Fibroblast of lung (primary cell): ENCODE data around the gene RAB11FIP3. TPM values are rescaled to one million over a fixed set of nuclear protein-coding genes. Genes with fewer than 3 reads are reported as not detected.

Experiments used
- DNase-seq, 2 donors: peaks; one replicate each; pipeline versions ENCODE4 v3.0.0 to v3.0.0-alpha.2; 2010; ENCODE audit warnings: low read depth in 2 of 2
- H2AFZ ChIP-seq: 2 replicates; pipeline ENCODE4 v1.5.1; 2012; ENCODE audit warnings: low read length, control low read depth, inconsistent platforms
- H3K27ac ChIP-seq: 2 replicates; pipeline ENCODE4 v1.5.1; 2011; ENCODE audit warnings: low read length, control low read depth; ENCODE audit not compliant: insufficient read depth
- H3K27me3 ChIP-seq: 2 replicates; pipeline ENCODE4 v1.5.1; 2011; ENCODE audit warnings: mild to moderate bottlenecking, low read length; ENCODE audit not compliant: control insufficient read depth, insufficient read depth
- H3K36me3 ChIP-seq: 2 replicates; pipeline ENCODE4 v1.5.1; 2011; ENCODE audit warnings: low read length; ENCODE audit not compliant: control insufficient read depth, insufficient read depth
- H3K4me1 ChIP-seq: 2 replicates; pipeline ENCODE4 v1.5.1; 2011; ENCODE audit warnings: low read length; ENCODE audit not compliant: control insufficient read depth, insufficient read depth; ENCODE audit errors: extremely low read depth
- H3K4me2 ChIP-seq: 2 replicates; pipeline ENCODE4 v1.5.1; 2011; ENCODE audit warnings: low read length, control low read depth; ENCODE audit not compliant: insufficient read depth; ENCODE audit errors: extremely low read depth
- H3K4me3 ChIP-seq, 4 experiments: fragments of 200-600 bp in 1 of 4; sonication (generic) in 1 of 4; replicated peaks in 1 of 4; 2 replicates each; pipeline ENCODE4 v1.5.1; 2011 to 2016; ENCODE audit warnings: low read length in 4 of 4, low read depth in 3 of 4, mild to moderate bottlenecking in 3 of 4, control low read depth in 2 of 4, inconsistent platforms in 1 of 4, mixed read lengths in 1 of 4; ENCODE audit not compliant: insufficient read depth in 1 of 4; ENCODE audit errors: control extremely low read depth in 1 of 4
- H3K79me2 ChIP-seq: 2 replicates; pipeline ENCODE4 v1.5.1; 2012; ENCODE audit warnings: mild to moderate bottlenecking, low read length, inconsistent platforms; ENCODE audit not compliant: control insufficient read depth, insufficient read depth
- H3K9ac ChIP-seq: 2 replicates; pipeline ENCODE4 v1.5.1; 2011; ENCODE audit warnings: mild to moderate bottlenecking, low read length, control low read depth; ENCODE audit not compliant: insufficient read depth
- H3K9me3 ChIP-seq: 2 replicates; pipeline ENCODE4 v1.5.1; 2012; ENCODE audit warnings: low read depth, low read length; ENCODE audit not compliant: control insufficient read depth, insufficient read depth
- H4K20me1 ChIP-seq: 2 replicates; pipeline ENCODE4 v1.5.1; 2011; ENCODE audit warnings: low read length; ENCODE audit not compliant: control insufficient read depth, insufficient read depth; ENCODE audit errors: extremely low read depth
- EZH2 ChIP-seq: IDR thresholded peaks from 2 replicates; pipeline ENCODE4 v1.5.1; 2012; ENCODE audit warnings: low read length, control low read depth, mild to moderate bottlenecking; ENCODE audit errors: missing control alignments
- polyA plus RNA-seq, 2 donors: library from polyadenylated mRNA; depleted of rRNA in 1 of 2; stranded (reverse) in 1 of 2; unstranded in 1 of 2; fragments of >200 nt; gene quantifications; 2 replicates each; pipeline ENCODE4 v1.2.1, GENCODE V29; 2011 to 2012; ENCODE audit warnings: missing spikeins in 1 of 2
- total RNA-seq: library from RNA; depleted of rRNA; stranded (reverse); fragments of >200 nt; gene quantifications from 2 replicates; pipeline ENCODE4 v1.2.1, GENCODE V29; 2014
- TF ChIP-seq, protein P1 (sequence below), 2 donors: IDR thresholded peaks in 1 of 2; conservative IDR thresholded peaks in 1 of 2; 1 replicate in 1 of 2; 2 replicates in 1 of 2; pipeline ENCODE4 v1.5.1; 2011 to 2012; ENCODE audit warnings: low read length in 2 of 2, control low read depth in 1 of 2, inconsistent platforms in 1 of 2, low read depth in 1 of 2, mild to moderate bottlenecking in 1 of 2

RAB11FIP3 gene
- total and polyA plus RNA-seq, 2 donors (not counting 1 experiment from before 2014, with no cell fraction given), result 7.3 to 22.1 TPM

DNA sequence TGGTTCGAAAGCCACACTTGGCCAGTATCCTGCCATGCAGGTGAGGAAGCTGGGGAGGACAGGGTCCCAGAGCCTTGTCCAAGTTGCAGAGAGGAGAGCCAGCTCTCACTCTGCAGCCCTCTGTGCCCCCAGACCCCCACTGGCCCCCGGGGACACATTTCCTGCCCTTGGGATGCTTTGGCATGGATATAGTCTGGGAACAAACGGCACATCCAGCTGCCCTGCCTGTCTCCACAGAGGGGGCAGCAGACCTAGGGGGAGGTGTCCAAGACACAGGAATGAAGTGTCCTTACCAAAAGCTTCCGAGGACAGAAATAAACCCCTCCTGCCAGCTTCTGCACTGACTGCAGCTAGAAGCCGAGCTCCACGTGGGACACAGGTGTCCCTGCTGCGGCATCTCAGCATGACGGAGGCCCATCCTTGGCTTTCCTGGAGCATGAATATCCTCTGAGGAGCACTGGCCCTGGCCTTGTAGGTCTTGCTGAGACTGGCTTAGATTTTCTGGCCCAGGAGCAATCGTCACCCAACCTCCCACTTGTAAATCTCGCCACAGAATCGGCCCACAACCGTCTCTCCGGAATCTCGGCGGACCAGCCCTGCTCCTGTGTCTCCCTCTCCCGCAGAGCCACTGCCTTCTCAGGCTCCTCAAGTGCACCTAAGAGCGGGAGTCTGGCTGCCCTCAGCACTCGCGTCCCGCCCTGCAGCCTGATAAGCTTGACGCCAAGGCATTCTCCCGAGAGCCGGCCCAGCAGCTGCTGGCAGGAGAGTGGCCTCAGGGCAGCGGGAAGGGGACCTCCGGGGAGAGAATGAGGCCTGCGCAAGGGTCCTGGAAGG, 100.9 kb downstream of the RAB11FIP3 start:
- H3K27me3 ChIP-seq, result no peaks in the 10 kb centered on the region
- peak overlapping the region; percentile 98 for H3K4me2 ChIP-seq
- DNase-seq, result peak; percentile 48 to 49
- H4K20me1 ChIP-seq, result no peaks in the 10 kb centered on the region
- H2AFZ ChIP-seq, result no peak overlapping the region
- peak overlapping the region; percentile 92 for H3K9ac ChIP-seq
- peaks cover 14% of the 10 kb centered on the region for H3K4me1 ChIP-seq
- H3K79me2 ChIP-seq, result peaks cover 46% of the 10 kb centered on the region
- H3K4me3 ChIP-seq, result peak overlapping the region; percentile 55 to 86 (median 82)
- peak overlapping the region; percentile 90 for H3K27ac ChIP-seq
- H3K9me3 ChIP-seq, result no peaks in the 10 kb centered on the region
- peaks cover 6% of the 10 kb centered on the region for H3K36me3 ChIP-seq
- TF ChIP-seq, protein P1, sequence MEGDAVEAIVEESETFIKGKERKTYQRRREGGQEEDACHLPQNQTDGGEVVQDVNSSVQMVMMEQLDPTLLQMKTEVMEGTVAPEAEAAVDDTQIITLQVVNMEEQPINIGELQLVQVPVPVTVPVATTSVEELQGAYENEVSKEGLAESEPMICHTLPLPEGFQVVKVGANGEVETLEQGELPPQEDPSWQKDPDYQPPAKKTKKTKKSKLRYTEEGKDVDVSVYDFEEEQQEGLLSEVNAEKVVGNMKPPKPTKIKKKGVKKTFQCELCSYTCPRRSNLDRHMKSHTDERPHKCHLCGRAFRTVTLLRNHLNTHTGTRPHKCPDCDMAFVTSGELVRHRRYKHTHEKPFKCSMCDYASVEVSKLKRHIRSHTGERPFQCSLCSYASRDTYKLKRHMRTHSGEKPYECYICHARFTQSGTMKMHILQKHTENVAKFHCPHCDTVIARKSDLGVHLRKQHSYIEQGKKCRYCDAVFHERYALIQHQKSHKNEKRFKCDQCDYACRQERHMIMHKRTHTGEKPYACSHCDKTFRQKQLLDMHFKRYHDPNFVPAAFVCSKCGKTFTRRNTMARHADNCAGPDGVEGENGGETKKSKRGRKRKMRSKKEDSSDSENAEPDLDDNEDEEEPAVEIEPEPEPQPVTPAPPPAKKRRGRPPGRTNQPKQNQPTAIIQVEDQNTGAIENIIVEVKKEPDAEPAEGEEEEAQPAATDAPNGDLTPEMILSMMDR (conservative IDR thresholded peaks at IDR 0.05 in 1 of 2, IDR thresholded peaks at IDR 0.05 in 1 of 2; ENCODE audit: low read depth in 1 of 2, low read length in 2 of 2), result no peak
- TF ChIP-seq EZH2, result no peak

DNA sequence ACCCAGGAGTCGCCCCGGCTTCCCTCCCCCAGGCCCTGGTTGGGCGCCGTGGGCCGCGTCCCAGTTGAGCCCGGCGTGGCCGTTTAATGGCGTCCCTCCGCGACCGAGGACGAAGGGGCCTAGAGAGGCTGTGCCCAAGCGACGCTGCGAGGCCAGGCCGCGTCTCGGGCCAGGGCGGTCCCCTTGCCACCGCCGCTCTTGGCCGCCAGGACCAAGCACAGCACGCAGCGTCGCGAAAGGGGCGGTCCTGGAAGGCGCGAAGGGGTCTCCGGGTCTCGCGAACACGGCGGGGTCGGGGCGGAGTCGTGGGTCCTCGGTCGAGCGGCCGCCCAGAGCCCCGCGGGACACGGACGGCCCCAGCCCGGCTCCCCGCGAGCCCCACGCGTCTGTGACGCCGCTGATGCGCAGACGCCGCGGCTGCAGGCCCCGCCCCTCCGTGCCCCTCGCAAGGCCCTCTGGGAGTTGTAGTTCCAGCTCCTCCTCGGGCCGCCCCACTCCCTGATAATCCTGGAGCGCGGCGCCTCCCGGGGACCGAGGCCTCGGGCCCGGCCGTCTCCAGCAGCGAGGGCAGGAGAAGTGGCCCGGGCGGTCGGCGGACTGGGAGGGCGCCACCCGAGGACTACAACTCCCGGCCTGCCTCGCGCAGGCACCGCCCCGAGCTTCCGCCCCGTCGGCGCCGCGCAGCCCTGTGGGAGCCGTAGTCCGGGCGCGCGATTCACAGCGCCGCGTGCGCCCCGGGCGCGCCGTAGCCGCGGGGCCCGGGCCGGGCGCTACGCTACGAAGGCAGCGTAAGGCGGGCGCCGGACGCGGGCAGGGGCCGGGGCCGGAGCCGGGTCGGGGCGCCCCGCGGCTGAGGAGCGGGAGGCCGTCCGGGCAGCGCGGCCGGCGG, 101.8 kb downstream of the RAB11FIP3 start, which contains the start of gene CAPN15:
Gene CAPN15 (plus strand): TSS at position 698 of the 889 bp plus-strand sequence. CDS start 19,127 bp downstream, outside the sequence.
- no peaks in the 10 kb centered on the region for H4K20me1 ChIP-seq
- TF ChIP-seq EZH2, result no peak
- TF ChIP-seq, protein P1 (conservative IDR thresholded peaks at IDR 0.05 in 1 of 2, IDR thresholded peaks at IDR 0.05 in 1 of 2; ENCODE audit: low read depth in 1 of 2, low read length in 2 of 2), result no peak
- peaks cover 14% of the 10 kb centered on the region for H3K4me1 ChIP-seq
- peak within 1 kb of the TSS; percentile 92 for H3K9ac ChIP-seq
- H2AFZ ChIP-seq, result peak within 1 kb of the TSS; percentile 53
- peak within 1 kb of the TSS; percentile 70 to 91 (median 86) for H3K4me3 ChIP-seq
- no peaks in the 10 kb centered on the region for H3K9me3 ChIP-seq
- peaks cover 54% of the 10 kb centered on the region for H3K79me2 ChIP-seq
- H3K4me2 ChIP-seq, result peak within 1 kb of the TSS; percentile 98
- no peaks in the 10 kb centered on the region for H3K27me3 ChIP-seq
- peak; percentile 83 to 86 for DNase-seq
- H3K36me3 ChIP-seq, result peaks cover 6% of the 10 kb centered on the region
- H3K27ac ChIP-seq, result peak within 1 kb of the TSS; percentile 90
